ENCODE data around the gene FGF12.

- TF ChIP-seq POLR2AphosphoS5 (IDR thresholded peaks at IDR 0.05), result no peak
- TF ChIP-seq, protein P1, sequence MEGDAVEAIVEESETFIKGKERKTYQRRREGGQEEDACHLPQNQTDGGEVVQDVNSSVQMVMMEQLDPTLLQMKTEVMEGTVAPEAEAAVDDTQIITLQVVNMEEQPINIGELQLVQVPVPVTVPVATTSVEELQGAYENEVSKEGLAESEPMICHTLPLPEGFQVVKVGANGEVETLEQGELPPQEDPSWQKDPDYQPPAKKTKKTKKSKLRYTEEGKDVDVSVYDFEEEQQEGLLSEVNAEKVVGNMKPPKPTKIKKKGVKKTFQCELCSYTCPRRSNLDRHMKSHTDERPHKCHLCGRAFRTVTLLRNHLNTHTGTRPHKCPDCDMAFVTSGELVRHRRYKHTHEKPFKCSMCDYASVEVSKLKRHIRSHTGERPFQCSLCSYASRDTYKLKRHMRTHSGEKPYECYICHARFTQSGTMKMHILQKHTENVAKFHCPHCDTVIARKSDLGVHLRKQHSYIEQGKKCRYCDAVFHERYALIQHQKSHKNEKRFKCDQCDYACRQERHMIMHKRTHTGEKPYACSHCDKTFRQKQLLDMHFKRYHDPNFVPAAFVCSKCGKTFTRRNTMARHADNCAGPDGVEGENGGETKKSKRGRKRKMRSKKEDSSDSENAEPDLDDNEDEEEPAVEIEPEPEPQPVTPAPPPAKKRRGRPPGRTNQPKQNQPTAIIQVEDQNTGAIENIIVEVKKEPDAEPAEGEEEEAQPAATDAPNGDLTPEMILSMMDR (IDR thresholded peaks at IDR 0.05), result no peak
These were observed 51.2 kb downstream of the FGF12 start for GRCh38 chr3:192675958-192676649.

Measured in breast epithelium (tissue), 3 donors.